ENCODE measurements around the gene IL1RAP.
"Not testable (repeated sequence)": the region's sequence is repeated elsewhere in the genome, so short reads cannot be mapped to it uniquely, and the experiment has no call there.

IL1RAP gene

DNA sequence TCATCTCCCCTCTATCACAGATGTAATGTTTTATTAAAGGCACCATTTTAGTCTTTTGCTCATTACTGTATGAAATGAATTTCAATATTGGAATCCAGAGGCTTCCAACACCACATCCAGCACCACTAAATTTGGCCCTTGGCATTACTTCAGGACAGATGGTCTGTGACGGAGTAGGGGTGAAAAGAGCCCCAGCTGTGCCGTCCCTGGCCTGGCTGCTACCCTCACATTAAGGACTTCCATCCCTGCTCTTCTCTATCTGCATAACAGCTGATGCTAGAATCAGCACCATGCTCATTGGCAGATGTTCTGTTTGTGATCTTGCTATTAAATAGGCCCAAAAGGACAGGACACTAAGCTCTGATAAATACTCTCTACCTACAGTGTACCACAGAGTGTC lies 152.9 kb downstream of the IL1RAP start:
- DNase-seq (ENCODE audit: low read depth in 2 of 2): no peak

DNA sequence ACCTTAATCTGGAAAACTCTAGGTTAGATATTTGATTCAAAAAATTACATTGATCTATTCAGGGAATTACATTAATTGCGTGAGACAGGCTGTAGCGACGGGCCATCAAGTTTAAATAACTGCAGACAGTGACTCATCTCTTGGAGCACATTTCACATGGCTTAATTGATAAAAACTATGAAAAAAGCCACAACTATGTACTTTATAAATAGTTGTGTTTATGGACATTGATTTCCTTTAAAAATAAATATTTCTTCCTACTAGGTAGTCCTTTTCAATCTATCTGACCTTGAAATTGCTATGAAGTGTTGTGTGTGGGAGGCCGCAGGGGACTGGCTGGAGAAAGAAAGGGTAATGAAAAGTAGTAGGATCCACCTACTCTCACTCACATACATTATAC lies 157.8 kb downstream of the IL1RAP start:
- DNase-seq (ENCODE audit: low read depth in 2 of 2): no peak

GRCh38 chr3:190673148-190673547 lies 159.3 kb downstream of the IL1RAP start:
- DNase-seq (ENCODE audit: low read depth in 2 of 2): no peak

- no peak for DNase-seq (ENCODE audit: low read depth in 2 of 2)
These were observed 162.6 kb downstream of the IL1RAP start for GRCh38 chr3:190676481-190676880.

GRCh38 chr3:190677001-190677400 lies 163.1 kb downstream of the IL1RAP start:
- no peak for DNase-seq (ENCODE audit: low read depth in 2 of 2)

DNA sequence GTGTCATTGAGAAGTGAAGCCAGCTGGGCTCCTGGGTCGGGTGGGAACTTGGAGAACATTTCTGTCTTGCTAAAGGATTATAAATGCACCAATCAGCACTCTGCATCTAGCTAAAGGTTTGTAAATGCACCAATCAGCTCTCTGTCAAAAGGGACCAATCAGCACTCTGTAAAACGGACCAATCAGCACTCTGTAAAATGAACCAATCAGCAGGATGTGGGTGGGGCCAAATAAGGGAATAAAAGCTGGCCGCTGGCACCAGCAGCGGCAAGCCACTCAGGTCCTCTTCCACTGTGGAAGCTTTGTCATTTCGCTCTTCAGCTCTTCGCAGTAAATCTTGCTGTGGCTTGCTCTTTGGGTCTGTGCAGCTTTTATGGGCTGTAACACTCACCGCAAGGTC lies 164.0 kb downstream of the IL1RAP start:
- DNase-seq (ENCODE audit: low read depth in 2 of 2): not testable (repeated sequence)

DNA sequence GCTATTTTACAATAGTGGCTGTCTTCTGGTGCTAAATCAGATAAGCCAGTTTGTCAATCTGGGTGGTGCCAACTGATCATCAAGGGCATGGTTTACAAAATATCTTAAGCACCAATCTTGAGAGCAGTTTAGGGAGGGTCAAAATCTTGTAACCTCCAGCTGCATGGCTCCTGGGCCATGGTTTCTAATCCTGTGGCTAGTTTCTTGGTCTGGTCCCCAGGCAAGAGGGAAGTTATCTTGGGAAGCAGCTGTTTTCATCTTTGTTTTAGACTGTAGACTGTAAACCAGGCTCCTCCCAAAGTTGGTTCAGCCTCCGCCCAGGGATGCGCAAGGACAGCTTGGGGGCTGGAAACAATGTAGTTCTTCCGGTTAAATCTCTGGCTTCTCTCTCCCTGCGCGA lies 166.8 kb downstream of the IL1RAP start:
- no peak for DNase-seq (ENCODE audit: low read depth in 2 of 2)

DNA sequence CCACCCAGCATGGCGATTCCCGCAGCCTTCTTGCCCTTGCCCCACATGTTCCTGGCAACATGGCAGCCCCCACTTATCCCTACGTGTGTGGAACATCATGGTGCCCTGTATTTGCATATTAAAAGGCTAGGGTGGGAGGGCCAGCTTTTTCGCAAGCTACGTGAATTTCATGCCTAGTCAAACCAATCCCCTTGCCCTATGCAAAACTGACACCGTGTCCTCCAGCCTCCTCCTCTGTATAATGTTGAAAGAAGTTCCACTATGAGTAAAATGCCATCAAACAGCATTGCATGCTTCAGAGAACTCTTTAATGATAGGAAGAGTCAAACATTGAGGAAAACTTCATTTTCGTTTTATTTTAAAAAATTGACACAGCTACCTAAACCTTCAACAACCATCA lies 170.9 kb downstream of the IL1RAP start:
- no peak for DNase-seq (ENCODE audit: low read depth in 2 of 2)

DNA sequence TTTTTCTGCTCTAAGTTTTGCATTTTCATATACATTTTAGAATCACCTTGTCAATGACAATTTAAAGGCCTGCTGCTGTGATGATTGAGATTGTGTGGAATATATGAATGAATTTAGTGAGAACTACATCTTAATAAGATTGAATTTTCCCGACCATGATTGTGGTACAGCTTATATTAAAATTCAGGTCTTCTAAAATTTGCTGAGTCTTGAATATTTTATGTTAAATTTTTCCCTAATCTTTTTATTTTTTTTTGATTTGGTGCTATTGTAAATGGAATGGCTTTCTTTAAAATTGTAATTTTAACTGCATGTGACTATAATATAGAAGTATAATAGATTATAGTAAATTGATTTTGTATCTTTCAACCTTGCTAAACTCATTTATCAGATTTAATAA lies 172.1 kb downstream of the IL1RAP start:
- DNase-seq (ENCODE audit: low read depth in 2 of 2): no peak

DNA sequence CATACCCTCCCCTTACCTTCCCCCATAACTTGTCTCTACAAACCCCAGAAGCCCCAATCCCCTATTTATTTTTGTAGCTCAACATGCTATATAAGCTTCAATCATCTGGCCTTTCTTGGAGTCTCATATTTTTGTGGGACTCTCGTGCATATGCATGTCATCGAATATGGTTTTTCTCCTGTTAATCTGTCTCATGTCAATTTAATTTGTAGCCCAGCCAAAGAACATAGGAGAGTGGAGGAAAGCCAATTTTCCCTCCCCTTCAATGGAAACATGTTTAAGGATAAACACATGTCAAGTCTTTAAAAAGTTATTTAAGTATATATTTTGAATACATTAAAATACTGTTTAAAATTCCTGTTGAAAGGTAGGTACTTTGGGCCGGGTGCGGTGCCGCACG lies 176.4 kb downstream of the IL1RAP start:
- no peak for DNase-seq (ENCODE audit: low read depth in 2 of 2)

DNA sequence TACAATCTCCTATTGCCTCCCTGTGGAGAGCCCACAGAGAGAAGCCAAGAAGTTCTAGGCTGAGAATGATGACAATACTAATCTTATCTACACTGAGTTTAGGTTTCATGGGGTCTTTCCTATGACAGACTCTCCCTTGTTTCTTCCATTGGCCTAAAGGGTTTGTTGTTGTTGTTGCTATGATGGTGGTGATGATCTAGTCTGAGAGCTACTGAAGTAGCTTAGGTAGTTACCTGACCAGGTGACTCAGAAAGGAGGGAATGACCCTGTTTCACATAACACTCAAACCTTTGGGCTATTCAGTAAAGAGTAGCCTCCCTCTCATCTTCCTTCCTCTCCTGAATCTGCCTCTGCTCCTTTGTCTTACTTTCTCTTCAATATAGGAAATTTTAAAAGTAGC lies 178.4 kb downstream of the IL1RAP start:
- no peak for DNase-seq (ENCODE audit: low read depth in 2 of 2)

DNA sequence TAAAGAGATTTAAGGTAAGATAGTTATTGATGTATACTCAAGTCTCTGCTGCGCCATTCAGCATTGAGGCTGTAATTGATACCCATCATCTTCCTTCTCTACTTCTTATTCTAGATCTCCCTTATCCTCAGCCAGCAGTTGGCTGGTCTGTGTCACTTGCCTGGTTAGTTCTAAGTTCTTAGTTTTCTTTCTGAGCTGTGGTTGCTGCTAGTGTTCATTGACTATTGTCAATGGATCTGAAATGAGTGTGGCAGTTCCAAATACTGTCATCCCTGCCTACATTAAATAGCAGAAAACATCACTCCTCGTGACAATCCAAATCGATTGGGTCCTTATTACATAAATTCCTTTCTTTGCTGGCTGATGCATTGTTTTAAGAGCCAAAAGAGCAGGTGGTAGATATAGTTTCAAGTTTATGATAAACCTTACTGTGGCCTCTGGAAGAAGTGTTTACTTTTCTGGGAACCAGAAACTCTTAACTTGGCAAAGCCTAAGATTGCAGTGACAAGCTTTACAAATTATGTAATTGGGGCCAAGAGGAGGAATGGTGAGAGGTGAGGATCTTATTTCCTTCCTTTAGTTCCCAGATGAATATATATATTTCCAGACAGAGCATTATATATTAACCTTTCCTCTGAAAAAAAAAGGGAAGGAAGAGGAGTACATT lies 180.6 kb downstream of the IL1RAP start:
- no peak for DNase-seq (ENCODE audit: low read depth in 2 of 2)

- DNase-seq (ENCODE audit: low read depth in 2 of 2): no peak
These were observed 181.3 kb downstream of the IL1RAP start for GRCh38 chr3:190695225-190695624.

DNA sequence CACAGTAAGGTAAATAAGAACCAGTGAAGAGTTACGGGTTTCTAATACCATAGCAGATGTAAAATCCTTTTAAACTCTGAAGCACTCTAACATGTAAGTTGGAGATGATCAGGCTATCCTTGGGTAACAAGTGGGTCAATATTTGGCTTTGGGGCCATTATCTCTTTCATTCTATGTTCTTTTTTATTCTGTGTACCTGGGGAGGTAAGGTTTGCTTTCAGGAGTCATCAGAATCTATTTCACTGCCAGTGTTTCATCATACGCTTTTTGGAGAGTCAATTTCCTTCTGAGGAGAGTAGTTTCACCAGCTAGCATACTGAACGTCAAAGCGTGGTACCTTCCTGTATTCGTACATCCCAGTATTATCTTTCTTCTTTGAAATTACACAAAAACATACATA lies 182.1 kb downstream of the IL1RAP start:
- no peak for DNase-seq (ENCODE audit: low read depth in 2 of 2)

DNA sequence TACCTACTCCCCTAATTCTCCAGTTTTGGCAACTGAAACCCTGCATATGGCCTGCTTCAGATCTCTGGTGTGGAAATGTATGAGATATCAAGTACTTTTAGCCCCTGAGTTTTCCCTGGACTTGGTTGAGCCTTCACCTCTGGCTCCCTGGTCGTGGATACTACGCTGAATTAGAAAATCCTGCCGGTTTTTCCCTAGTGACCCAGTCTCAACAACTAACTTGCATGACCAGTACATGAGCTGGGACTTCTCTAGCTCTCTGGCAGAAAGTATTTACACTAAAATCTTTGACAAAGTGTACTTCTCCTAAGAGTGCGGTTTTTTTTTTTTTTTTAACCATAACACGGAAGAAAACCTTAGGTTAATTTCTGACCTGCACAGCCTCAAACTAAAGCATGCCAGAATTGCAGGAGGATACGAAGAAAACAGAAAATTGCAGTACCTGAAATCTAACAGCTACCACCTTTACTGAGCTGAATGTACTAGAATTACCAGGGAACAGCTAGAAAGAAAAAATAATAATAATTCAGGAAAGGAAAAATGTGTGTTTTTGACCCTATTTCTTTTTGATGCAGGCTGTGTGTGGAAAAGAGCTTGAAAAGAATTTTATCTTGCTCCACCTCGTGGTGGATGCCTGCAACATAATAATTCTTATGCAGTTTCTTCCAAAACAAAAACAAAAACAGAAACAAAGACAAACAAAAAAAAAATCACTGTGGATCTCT lies 183.1 kb downstream of the IL1RAP start:
- DNase-seq (ENCODE audit: low read depth in 2 of 2): no peak

DNA sequence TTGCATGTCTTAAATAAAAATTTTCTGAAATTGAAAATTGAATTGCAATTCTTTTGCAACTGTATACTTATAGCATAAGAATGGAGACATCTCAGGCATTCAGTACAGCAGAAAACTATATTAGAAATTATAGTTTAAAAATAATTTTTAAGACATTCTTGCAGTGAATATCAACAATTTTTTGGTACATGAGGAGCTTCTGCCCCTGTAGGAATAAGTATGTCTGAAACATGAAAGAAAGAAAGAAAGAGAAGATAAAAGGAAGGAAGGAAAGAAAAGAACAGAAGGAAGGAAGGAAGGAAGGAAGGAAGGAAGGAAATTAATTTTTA lies 183.6 kb downstream of the IL1RAP start:
- no peak for DNase-seq (ENCODE audit: low read depth in 2 of 2)

GRCh38 chr3:190697901-190698300 lies 184.0 kb downstream of the IL1RAP start:
- no peak for DNase-seq (ENCODE audit: low read depth in 2 of 2)

DNA sequence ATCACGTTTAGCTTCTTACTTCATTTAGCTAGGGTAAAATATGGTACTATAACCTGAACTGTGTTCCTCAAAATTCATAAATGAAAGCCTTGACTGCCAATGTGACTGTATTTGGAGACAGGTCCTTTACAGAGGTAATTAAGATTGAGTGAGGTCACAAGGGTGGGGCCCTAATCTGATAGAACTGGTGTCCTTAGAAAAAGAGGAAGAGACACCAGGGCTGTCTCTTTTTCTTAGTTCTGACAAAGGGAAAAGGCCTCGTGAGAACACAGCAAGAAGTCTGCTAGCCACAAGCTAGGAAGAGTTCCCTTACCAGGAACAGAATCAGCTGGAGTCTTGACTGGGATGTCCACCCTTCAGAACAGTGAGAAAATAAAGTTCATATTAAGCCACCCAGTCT lies 185.9 kb downstream of the IL1RAP start:
- no peak for DNase-seq (ENCODE audit: low read depth in 2 of 2)

GRCh38 chr3:190701096-190701532 lies 187.2 kb downstream of the IL1RAP start:
- no peak for DNase-seq (ENCODE audit: low read depth in 2 of 2)

GRCh38 chr3:190706582-190706981 lies 192.7 kb downstream of the IL1RAP start:
- no peak for DNase-seq (ENCODE audit: low read depth in 2 of 2)
